ENCODE measurements around the gene CASP3. TPM values are rescaled to one million over a fixed set of nuclear protein-coding genes. Genes with fewer than 3 reads are reported as not detected.
"Not testable (repeated sequence)": the region's sequence is repeated elsewhere in the genome, so short reads cannot be mapped to it uniquely, and the experiment has no call there.

Gene CASP3
- total RNA-seq, 1 donor from 2014 or later, result 12.1 TPM

GRCh38 chr4:184614509-184614908 is 34.7 kb downstream of the CASP3 start:
- no peaks in the 10 kb centered on the region for H3K36me3 ChIP-seq
- TF ChIP-seq CTCF (IDR thresholded peaks at IDR 0.05; ENCODE audit: borderline replicate concordance), result no peak
- intact Hi-C loops (cut with micrococcal nuclease), result no loop called here

GRCh38 chr4:184613405-184613804 is 35.8 kb downstream of the CASP3 start:
- no peaks in the 10 kb centered on the region for H3K27me3 ChIP-seq (ENCODE audit: low read depth)
- H3K9me3 ChIP-seq (replicated peaks), result peaks cover 13% of the 10 kb centered on the region
- no peak for TF ChIP-seq CTCF (IDR thresholded peaks at IDR 0.05; ENCODE audit: borderline replicate concordance)
- H3K36me3 ChIP-seq, result no peaks in the 10 kb centered on the region
- H3K27ac ChIP-seq (replicated peaks), result no peak overlapping the region
- intact Hi-C loops (cut with micrococcal nuclease), result no loop called here
- no peak overlapping the region for H3K4me3 ChIP-seq
- H3K4me1 ChIP-seq, result no peaks in the 10 kb centered on the region
- no peak for DNase-seq

More at GRCh38 chr4:184614509-184614908, 34.7 kb downstream of the CASP3 start:
- no peaks in the 10 kb centered on the region for H3K4me1 ChIP-seq
- no peaks in the 10 kb centered on the region for H3K27me3 ChIP-seq (ENCODE audit: low read depth)
- peaks cover 13% of the 10 kb centered on the region for H3K9me3 ChIP-seq (replicated peaks)
- no peak for DNase-seq
- no peak overlapping the region for H3K4me3 ChIP-seq
- no peak overlapping the region for H3K27ac ChIP-seq (replicated peaks)

DNA sequence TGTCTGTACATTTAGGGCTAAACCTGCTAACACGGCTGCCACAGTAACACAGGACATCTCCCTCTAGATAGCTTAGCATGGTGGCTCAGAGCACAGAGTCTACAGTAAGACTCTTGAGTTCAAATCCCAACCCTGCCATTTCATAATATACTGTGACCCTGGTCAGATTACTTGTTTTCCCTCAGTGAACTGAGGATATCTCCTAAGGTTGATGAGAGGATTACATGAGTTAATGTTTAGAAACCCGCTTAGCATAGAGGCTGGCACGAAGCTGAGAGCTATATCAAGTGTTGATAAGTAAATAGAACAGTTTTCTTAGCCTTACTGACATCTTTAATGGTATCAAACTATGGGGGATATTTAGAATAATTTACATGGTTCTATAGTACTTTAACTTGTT is 37.2 kb downstream of the CASP3 start:
- intact Hi-C loops (cut with micrococcal nuclease), result no loop called here
- H3K4me3 ChIP-seq, result no peak overlapping the region
- no peak for DNase-seq
- TF ChIP-seq CTCF (IDR thresholded peaks at IDR 0.05; ENCODE audit: borderline replicate concordance), result no peak
- peaks cover 13% of the 10 kb centered on the region for H3K9me3 ChIP-seq (replicated peaks)
- H3K27ac ChIP-seq (replicated peaks), result no peak overlapping the region
- no peaks in the 10 kb centered on the region for H3K36me3 ChIP-seq
- no peaks in the 10 kb centered on the region for H3K27me3 ChIP-seq (ENCODE audit: low read depth)
- H3K4me1 ChIP-seq, result no peaks in the 10 kb centered on the region

GRCh38 chr4:184607429-184607828 is 41.8 kb downstream of the CASP3 start:
- H3K27ac ChIP-seq (replicated peaks); intact Hi-C loops (cut with micrococcal nuclease); H3K4me1 ChIP-seq; H3K4me3 ChIP-seq; DNase-seq; H3K27me3 ChIP-seq (ENCODE audit: low read depth); H3K36me3 ChIP-seq: not testable (repeated sequence)
- peaks cover 37% of the 10 kb centered on the region for H3K9me3 ChIP-seq (replicated peaks)

DNA sequence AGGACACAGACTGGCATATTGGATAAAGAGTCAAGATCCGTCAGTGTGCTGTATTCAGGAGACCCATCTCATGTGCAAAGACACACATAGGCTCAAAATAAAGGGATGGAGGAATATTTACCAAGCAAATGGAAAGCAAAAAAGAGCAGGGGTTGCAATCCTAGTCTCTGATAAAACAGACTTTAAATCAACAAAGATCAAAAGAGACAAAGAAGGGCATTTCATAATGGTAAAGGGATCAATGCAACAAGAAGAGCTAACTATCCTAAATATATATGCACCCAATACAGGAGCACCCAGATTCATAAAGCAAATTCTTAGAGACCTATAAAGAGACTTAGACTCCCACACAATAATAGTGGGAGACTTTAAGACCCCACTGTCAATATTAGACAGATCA is 46.4 kb downstream of the CASP3 start:
- H3K27me3 ChIP-seq (ENCODE audit: low read depth); H3K27ac ChIP-seq (replicated peaks); DNase-seq; H3K4me3 ChIP-seq; H3K36me3 ChIP-seq; intact Hi-C loops (cut with micrococcal nuclease): not testable (repeated sequence)
- H3K4me1 ChIP-seq, result peaks cover 15% of the 10 kb centered on the region
- peaks cover 37% of the 10 kb centered on the region for H3K9me3 ChIP-seq (replicated peaks)

DNA sequence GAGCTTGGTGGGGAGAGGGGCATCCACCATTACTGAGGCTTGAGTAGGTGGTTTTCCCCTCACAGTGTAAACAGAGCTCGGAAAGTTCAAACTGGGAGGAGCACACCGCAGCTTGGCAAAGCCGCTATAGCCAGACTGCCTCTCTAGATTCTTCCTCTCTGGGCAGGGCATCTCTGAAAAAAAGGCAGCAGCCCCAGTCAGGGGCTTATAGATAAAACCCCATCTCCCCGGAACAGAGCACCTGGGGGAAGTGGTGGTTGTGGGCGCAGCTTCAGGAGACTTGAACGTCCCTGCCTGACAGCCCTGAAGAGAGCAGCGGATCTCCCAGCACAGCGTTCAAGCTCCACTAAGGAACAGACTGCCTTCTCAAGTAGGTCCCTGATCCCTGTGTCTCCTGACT is 48.3 kb downstream of the CASP3 start:
- H3K27me3 ChIP-seq (ENCODE audit: low read depth); DNase-seq; H3K27ac ChIP-seq (replicated peaks); intact Hi-C loops (cut with micrococcal nuclease); H3K36me3 ChIP-seq; H3K4me3 ChIP-seq: not testable (repeated sequence)
- peaks cover 27% of the 10 kb centered on the region for H3K4me1 ChIP-seq
- peaks cover 30% of the 10 kb centered on the region for H3K9me3 ChIP-seq (replicated peaks)

- intact Hi-C loops (cut with micrococcal nuclease), result no loop called here
- Histone ChIP-seq H3K4me3 (no peak overlapping the region), H3K27me3 (ENCODE audit: low read depth) (no peaks in the 10 kb centered on the region), H3K36me3 (no peaks in the 10 kb centered on the region), H3K9me3 (replicated peaks) (peaks cover 17% of the 10 kb centered on the region), H3K4me1 (peaks cover 28% of the 10 kb centered on the region), H3K27ac (replicated peaks) (no peak overlapping the region)
- TF ChIP-seq CTCF (IDR thresholded peaks at IDR 0.05; ENCODE audit: borderline replicate concordance), result no peak
- no peak for DNase-seq
These were observed 49.6 kb downstream of the CASP3 start for GRCh38 chr4:184599492-184600135.
